Stimulated activated CD8-positive, alpha-beta memory T cell treated with anti-CD3 and anti-CD28 coated beads, Interleukin-4, amount 100 ng/mL, for 1 hour (primary cell): Measurements from ENCODE around the gene ZNF771.
A peak's percentile ranks its signal among the peaks of the same experiment; 100 is the strongest.
"Not testable (repeated sequence)": the region's sequence is repeated elsewhere in the genome, so short reads cannot be mapped to it uniquely, and the experiment has no call there.

Source experiments
- DNase-seq, 2 donors: peaks; one replicate each; pipeline ENCODE4 v3.0.0-alpha.2; 2020; ENCODE audit warnings: low read depth in 2 of 2, low spot score in 1 of 2

The ZNF771 gene

DNA sequence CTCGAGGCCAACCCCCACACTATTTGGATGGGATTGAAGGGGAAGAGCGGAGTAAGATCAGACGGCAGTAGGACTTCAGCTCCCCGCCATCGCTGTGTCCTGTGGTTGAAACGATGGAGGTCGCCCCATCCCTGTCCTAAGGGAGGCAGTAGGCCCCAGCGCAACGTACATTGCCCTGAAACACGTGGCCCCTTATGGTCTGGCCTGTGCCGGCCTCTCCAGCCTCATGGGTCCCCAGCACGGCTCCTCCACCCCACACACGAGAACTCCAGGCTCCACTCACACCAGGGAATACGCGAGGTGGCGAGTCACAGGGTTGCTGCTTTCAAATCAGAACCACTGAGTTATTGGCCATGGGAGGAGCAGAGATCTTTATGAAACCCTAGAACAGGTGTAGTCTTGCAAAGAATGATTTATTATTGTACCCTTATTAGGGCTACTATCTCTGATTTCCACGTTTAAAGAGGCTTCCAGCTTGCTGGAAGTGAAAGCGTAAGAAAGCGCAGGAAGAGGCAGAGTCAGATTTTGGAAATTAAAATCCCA, 23.1 kb downstream of the ZNF771 start:
- no peak for DNase-seq

DNA sequence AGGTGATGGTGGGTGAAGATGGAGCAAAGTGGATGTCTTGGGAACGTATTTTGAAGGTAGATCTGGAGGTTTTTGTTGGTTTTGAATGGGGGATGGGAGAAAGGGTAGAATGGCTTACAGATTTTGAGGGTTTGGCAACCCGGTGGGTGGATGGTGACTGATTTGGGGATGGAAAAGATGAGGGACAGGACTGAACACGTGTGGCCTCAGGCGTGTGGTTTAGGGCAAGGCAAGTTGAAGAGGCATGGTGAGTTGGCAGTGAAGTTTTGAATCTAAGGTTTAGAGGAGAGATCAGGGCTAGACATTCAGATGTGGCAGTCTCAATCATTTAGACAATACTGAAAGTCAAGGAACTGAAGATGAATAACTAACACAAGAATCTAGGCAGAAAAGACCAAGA, 27.4 kb downstream of the ZNF771 start:
- DNase-seq: no peak

DNA sequence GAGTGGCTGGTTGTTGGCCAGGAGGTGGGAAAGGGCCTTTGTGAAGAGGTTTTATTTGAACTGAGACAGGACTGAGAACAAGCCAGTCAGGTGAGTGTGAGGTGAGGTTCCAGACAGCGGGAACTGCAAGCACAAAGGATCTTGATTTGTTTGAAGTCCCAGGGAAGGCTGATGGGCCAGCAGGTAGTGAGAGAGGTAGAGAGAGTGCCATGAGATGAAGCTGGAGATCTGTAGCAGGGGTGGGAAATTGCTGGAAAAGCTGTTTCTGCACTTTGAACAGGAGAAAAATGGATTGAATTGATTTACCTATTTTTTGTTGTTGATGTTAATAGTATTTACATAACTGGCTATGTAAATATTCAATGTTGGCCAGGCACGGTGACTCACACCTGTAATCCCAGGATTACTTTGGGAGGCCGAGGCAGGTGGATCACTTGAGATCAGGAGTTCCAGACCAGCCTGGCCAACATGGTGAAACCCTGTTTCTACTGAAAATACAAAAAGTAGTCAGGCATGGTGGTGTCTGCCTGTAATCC, 30.2 kb downstream of the ZNF771 start:
- no peak for DNase-seq

DNA sequence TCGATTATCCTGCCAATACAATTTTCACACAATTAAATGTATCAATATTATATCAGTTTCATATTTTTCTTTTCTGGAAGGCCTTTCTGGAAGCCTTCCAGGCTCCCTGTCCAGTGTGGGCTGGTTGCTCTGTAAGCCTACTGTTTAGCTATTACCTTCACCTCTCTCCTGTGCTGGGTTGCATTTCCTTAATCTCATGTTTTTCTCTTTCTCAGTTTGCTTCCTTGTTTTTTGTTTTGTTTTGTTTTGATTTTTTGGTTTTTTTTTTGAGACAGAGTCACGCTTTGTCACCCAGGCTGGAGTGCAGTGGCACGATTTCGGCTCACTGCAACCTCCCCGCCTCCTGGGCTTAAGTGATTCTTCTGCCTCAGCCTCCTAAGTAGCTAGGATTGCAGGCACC, 31.4 kb downstream of the ZNF771 start:
- no peak for DNase-seq

DNA sequence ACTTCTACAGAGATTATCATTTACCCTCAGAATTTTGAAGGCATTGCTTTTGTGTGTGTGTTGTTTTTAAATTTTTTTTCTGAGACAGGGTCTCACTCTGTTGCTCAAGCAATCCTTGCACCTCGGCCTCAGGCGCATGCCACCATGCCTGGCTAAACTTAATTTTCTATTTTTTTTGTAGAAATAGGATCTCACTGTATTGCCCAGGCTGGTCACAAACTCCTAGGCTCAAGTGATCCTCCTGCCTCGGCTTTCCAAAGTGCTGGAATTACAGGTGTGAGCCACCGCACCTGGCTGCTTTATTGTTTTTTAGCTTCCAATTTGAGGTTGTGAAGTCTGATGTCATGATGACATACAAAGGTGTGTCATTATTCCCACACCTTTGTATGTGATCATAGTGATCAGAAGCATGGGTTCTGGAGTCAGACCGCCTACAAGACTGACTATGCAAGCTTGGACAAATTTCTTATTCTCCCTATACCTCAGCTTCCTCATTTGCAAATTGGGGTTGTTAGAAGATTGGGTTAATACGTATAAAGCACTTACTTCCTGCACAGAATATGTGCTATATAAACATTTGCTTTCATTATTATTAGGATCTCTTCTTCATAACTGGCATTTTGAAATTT, 32.4 kb downstream of the ZNF771 start:
- DNase-seq: no peak

DNA sequence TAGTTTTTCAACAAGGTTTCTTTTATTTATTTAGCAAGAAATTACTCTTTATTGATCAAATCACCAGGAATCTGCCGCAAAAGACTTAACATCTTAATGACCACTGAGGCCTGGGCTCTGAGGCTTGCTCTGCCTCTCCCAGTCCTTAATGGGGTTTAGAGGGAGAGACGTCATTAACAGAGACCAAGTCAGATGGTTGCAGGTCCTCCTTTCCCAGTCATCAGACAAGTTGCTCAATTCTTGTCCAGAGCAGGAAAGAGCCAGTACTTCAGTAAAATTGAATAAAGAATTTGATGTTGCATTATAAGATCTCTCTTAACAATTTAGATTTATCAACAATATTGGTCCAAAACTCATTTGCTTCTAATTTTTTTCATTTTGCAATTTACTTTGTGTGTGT, 36.2 kb downstream of the ZNF771 start:
- DNase-seq: no peak

DNA sequence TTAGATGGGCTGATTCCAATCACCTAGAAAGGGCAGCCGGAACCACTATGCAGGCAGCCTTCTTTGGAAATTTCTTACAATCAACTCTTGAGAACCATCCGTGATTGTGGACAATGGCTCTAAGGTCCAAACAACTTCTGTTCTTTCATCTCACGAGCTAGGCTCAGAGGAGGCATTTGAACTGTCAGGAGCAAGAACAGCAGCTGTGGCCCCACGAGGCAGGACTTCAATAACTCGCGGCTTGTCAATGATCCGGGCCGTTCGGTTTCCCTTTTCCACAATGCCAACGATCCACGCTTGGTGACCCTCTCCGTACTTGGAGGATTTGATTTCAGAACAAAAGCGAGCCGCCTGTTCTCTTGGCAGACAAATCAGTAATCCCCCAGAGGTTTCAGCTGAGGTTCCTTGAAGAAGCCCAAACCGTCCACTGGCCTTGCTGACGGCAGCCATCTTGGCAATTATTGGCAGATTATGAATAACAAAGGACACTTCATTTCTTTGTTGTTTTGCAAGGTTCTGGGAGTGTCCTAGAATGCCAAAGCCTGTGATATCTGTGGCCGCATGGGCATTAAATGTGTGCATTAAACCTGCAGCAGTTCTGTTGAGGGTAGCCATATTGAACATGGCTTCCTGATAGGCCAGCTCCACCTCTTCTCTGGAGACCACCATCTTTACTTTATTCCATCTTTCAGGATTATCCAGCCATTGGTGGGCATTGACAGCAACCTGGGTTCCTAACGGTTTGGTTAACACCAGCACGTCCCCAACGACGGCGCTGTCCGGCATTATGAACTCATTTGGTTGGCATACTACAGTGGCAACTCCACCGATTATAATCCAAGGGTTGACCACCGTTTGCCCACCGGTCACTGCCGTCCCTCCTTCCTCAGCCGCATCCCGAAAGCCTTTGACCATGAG, 37.1 kb downstream of the ZNF771 start:
- no peak for DNase-seq

DNA sequence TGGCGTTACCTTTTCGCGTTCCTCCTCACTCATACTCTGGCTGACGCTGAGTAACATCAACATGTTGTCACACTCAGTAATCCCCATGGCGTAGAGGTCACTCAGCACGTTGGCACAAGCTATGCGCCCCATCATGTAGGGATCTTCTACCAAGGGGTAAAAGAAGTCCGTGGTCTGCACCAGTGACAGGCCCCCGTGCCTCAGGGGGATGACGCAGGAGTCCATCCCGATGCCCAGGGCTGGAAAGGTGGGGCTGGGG, 37.7 kb downstream of the ZNF771 start:
- no peak for DNase-seq

DNA sequence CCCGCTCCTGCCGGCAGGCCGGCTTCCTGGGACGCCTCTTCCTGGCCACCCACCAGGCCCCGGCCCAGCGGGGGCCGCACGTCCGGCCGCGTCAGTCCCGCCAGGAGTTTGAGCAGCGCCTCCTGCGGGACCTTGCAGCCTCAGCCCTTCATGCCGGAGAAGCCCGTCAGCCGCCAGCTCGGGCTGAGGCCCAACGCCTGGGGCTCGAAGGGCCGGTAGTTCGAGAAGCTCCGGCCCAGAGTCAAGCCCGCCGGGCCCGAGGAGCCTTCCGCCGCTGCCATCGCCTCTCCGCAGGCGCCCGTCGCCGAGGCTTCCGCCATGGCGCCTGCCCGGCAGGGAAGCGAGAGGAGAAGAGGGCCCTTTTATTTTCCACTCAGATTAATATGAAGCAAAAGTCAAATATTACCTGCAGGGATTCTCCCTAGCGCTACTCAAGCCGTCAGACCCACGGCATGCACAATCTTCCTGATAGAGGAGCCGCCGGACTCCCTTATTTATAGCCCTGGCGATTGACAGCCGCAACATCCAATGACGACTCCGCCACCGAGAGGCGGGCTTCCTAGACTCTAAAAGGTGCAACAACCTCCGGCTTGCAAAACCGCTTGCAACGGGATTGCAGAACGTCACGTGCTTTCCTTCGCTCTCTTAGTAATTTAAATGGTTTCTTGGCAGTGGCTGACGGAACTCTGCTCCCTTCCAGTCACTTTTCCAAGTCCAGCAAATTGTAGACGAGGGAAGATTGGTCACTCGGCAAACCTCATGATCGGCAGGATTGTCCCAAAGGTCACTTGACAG, 38.2 kb downstream of the ZNF771 start, which contains the start of gene SEPHS2:
Gene SEPHS2 (minus strand): TSS at position 467 of the 795 bp plus-strand sequence. CDS start 147 bp downstream, at position 320.
- peak; percentile 86 to 91 for DNase-seq

DNA sequence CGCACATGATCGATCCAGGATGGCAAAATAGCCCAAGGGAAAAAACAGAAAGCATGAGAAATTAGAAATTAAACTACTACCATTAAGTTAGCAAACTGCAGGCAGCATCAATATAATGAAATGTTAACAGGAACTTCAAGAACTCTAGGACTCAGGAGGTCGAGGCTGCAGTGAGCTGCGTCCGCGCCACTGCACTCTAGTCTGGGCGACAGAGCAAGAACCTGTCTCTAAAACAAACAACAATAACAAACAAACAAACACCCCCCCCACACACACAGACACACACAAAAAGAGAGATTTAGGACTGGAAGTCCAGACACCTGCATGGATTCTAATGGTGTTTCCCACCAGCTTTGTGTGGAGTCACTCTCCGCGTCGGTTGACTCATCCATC, 38.8 kb downstream of the ZNF771 start:
- DNase-seq: no peak

DNA sequence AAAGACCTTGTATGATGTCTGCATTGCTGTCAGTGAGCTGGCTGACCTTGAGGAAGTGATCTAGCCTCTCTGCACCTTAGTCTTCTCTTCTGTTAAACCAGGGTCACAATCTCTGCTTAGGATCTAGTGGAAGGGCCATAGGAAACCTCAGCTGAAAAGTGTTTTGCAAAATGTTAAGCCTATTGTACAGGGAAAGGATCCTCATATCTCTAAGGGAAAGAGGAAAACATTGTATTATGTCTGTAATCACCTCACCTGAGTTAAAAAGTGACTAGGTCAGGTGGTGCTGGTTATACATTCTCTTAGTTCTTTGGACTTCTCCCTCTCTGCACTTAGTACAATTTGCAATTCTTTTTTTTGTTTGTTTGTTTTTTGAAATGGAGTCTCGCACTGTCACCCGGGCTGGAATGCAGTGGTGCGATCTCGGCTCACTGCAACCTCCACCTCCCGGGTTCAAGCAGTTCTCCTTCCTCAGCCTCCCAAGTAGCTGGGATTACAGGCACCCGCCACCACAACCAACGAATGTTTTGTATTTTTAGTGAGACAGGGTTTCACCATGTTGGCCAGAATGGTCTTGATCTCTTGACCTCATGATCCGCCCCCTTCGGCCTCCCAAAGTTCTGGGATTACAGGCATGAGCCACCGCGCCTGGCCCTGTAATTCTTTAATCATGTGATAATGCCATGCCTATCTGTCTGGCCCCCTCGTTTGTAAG, 40.3 kb downstream of the ZNF771 start:
- DNase-seq: no peak

DNA sequence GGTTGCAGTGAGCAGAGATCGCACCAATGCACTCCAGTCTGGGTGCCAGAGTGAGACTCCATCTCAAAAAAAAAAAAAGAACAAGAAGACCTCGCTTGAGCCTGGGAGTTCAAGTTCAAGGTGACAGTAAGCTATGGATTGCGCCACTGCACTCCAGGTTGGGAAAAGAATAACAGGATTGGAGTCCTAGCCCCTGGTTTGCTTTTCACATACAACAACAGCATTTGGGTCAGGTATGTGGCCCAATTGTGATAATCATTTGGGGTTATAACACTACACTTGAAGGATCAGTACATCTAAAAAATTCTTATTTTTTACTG, 41.7 kb downstream of the ZNF771 start:
- no peak for DNase-seq

DNA sequence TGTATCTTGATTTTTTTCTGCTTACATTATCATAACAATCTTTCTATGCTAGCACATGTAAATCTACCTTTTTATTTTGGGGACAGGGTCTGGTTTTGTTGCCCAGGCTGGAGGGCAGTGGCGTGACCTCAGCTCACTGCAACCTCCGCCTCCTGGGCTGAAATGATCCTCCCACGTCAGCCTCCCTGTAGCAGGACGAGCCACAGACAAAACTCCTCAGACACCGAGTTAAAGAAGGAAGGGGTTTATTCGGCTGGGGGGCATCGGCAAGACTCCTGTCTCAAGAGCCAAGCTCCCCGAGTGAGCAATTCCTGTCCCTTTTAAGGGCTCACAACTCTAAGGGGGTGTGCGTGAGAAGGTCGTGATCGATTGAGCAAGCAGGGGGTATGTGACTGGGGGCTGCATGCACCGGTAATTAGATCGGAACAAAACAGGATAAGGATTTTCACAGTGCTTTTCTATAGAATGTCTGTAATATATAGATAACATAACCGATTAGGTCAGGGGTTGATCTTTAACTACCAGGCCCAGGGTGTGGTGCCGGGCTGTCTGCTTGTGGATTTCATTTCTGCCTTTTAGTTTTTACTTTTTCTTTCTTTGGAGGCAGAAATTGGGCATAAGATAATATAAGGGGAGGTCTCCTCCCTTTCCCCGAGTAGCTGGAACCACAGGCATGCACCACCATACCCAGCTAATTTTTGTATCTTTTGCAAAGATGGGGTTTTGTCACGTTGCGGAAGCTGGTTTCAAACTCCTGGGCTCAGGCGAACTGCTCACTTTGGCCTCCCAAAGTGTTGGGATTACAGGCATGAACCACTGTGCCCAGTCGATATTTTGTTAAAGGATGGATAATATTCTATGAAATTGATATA, 45.5 kb downstream of the ZNF771 start:
- not testable (repeated sequence) for DNase-seq

DNA sequence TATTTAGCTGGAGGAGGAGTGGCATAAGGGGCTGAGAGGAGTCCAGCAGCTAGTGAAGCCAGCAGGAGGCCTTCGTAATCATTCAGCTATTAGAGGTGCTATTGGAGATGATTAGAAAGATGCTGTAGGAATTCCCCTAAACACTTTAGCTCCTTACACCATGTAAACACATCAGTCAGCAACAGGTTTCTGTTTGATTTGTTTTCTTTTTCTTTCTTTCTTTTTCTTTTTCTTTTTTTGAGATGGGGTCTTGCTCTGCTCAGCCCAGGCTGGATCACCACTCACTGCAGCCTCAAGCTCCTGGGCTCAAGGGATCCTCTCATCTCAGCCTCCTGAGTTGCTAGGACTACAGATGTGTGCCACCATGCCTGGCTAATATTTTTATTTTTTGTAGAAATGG, 48.9 kb downstream of the ZNF771 start:
- DNase-seq: no peak

DNA sequence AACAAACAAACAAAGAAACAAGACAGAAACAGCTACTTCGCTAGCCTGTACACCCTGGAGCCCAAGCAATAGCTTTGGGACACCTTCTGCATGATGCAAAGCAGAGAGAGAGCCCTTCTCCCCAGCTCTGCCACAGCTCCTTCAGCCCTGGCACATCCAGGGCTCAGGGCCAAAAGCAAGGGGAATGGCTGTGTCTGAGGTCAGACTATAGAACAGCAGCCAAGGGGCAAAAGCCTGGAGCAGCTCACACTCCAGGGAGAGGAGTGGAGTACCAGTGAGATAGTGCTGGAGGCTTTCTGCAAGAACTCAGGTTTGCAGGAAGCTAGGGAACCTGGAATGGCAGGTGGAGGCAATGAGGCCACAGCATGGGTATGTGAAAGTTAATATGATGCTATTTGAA, 49.9 kb downstream of the ZNF771 start:
- no peak for DNase-seq

DNA sequence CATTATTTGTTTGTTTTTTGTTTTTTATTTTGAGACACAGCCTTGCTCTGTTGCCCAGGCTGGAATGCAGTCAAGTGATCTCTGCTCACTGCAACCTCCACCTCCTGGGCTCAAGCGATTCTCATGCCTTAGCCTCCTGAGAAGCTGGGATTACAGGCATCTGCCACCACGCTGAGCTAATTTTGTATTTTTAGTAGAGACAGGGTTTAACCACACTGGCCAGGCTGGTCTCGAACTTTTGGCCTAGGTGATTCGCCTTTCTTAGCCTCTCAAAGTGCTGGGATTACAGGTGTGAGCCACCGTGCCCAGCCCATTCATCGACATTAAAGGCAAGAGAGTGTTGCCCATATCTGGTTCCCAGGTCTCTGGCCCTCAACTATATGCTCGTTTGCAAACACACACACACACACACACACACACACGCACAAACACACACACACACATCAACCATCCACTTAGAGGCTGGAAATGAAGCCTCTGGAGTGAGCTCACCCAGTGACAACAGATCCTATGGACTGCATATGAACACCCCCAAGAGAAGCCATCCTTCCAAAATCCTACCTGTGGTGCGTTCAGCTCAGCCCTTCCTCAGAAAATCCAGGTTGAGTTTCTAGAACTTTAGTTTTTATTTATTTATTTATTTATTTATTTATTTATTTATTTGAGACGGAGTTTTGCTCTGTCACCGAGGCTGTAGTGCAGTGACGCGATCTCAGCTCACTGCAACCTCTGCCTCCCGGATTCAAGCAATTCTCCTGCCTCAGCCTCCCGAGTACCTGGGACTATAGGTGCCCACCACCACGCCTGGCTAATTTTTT, 50.5 kb downstream of the ZNF771 start:
- no peak for DNase-seq

DNA sequence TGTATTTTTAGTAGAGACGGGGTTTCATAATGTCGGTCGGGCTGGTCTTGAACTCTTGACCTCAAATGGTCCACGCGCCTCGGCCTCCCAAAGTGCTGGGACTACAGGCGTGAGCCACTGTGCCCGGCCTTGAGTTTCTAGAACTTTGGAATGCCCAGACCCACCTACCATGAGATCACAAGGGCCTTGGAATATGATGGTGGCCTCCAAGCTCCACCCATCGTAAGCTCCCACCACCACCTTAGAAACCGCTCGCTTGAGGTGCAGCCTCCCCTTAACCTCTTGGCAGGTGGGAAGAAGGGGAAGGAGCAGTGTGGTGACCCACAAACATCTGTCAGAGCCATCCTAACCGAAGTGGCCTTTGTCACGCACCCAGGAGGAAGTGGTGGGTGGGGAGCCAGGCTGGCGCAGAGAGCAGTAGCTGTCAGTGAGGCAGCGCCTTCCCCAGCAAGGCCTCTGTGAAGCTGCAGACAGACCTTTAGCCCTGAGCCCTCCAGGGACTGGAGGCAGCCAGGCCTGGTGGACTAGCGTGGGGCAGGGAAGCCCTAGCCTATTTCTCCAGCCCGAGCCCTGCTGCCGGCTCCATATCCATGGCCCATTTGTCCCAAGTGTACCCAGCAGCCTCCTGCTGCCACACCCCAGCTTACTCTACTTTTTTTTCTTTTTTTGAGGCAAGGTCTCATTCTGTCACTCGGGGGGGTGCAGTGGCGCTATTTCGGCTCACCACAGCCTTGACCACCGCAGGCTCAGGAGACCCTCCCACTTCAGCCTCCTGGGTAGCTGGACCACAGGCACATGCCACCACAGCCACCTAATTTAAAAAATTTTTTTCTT, 51.4 kb downstream of the ZNF771 start:
- peak; percentile 33 to 52 for DNase-seq

DNA sequence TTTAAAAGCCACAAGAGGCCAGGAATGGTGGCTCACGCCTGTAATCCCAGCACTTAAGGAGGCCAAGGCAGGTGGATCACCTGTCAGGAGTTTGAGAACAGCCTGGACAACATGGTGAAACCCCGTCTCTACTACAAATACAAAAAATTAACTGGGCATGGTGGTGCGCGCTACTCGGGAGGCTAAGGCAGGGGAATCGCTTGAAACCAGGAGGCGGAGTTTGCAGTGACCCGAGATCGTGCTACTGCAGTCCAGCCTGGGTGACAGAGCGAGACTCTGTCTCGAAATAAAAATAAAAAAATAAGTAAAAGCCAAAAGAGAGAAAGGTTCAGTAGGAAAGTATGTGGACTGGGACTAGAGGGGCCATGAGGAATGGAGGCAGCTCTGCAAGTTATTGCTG, 52.0 kb downstream of the ZNF771 start:
- DNase-seq: no peak
